GM03348 (cell line): ENCODE data around the gene PFKFB1.
A peak's percentile ranks its signal among the peaks of the same experiment; 100 is the strongest.

Experiments used
- DNase-seq: peaks from one replicate; pipeline ENCODE4 v3.0.0; 2012; ENCODE audit warnings: low spot score

PFKFB1 gene

DNA sequence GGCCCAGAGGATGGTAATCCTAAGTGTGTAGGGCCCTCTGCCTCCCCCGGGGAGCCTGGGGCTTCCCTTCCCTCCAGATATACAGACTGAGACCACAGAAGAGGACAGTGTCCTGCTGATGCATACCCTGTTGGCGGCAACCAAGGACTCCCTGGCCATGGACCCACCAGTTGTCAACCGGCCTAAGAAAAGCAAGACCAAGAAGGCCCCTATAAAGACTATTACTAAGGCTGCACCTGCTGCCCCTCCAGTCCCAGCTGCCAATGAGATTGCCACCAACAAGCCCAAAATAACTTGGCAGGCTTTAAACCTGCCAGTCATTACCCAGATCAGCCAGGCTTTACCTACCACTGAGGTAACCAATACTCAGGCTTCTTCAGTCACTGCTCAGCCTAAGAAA lies 71.4 kb downstream of the PFKFB1 start:
- no peak for DNase-seq

DNA sequence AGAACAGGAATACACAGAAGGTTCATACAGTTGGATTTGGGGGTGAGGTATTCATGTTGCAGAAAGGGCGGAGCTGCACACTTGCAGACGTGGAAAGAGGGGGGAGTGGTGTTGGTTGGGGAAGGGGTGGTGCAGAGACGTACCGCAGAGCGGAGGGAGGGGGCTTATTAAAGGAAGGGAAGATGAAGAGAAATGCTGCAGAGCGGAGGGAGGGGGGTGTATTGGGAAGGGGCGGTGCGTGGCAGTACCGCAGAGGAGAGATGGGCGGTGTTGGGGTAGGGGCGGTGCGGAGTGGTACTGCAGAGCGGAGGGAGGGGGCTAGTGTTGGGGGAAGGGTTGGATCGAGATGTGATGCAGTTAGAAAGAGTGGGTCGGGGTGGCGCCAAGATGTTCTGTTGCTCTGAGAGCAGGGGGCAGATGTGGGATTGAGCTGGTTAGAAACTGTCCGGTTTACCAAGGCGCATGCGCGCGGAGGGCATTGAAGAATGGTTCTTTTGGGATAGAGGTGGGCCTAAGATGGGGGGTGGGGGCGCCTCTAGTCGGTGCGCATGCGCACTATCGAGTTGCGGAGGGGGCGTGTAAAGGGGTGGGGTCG lies 72.5 kb downstream of the PFKFB1 start:
- peak; percentile 84 for DNase-seq

- no peak for DNase-seq
Measured at GRCh38 chrX:54920610-54921426, 73.2 kb downstream of the PFKFB1 start, which contains the start of gene TRO. Gene TRO, plus strand, starts transcription at chrX:54920824. Its CDS starts 1,423 bp downstream, at chrX:54922247.

GRCh38 chrX:54909941-54910340 lies 84.0 kb downstream of the PFKFB1 start:
- DNase-seq, result no peak

- no peak for DNase-seq
Measured at GRCh38 chrX:54894159-54894558, 99.8 kb downstream of the PFKFB1 start.

DNA sequence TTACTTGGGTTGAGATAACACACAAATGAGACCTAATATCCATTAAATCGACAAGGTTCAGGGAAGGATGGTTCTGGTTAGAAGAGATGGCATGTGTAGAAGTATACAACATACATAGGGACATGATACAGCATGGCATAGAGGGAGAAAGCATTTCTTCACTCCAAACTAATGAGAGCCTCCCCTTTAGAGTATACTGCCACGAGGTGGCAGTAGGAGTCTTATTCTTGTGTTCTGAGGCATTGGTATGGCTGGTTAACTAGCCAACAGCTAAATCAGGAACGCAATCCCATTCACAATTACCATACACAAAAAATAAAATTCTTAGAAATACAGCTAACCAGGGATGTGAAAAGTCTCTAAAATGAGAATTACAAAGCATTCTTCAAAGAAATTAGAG lies 102.4 kb downstream of the PFKFB1 start:
- DNase-seq, result peak; percentile 7

DNA sequence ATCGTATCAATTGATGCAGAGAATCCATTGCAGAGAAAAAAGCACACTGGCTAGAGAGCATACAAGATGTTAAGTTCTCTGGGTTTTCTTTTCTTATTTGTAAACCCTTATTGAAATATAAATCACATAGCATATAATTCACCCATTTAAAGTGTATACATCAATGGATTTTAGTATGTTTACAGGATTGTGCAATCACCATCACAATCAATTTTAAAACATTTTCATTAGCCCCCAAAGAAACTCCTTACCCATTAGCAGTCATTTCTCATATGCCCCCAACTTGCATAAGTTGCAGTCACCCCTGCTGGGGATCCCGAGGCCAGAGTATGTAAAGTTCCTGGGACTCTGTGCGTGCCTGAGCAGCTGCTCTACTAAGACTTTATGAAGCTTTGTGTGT lies 108.2 kb downstream of the PFKFB1 start:
- DNase-seq, result no peak
